WTC11 (cell line): ENCODE data around the gene NRF1.

ENCODE experiments used
- GABPB1 ChIP-seq: sonication (generic); formaldehyde crosslinking; IDR thresholded peaks from 2 replicates; pipeline ENCODE4 v1.8.1; 2023; ENCODE audit warnings: mild to moderate bottlenecking, missing genetic modification reagents
- NFE2L1 ChIP-seq: sonication (generic); formaldehyde crosslinking; IDR thresholded peaks from 2 replicates; pipeline ENCODE4 v1.8.1; 2023; ENCODE audit warnings: missing genetic modification reagents
- SP1 ChIP-seq: sonication (generic); formaldehyde crosslinking; conservative IDR thresholded peaks from 2 replicates; pipeline ENCODE4 v1.8.1; 2022; ENCODE audit warnings: missing genetic modification reagents
- TP53 ChIP-seq: sonication (generic); formaldehyde crosslinking; IDR thresholded peaks from 2 replicates; pipeline ENCODE4 v1.8.1; 2023; ENCODE audit warnings: mild to moderate bottlenecking, missing genetic modification reagents
- ZBTB21 ChIP-seq: sonication (generic); formaldehyde crosslinking; IDR thresholded peaks from 2 replicates; pipeline ENCODE4 v1.8.1; 2023; ENCODE audit warnings: mild to moderate bottlenecking, missing genetic modification reagents, borderline replicate concordance
- ZNF423 ChIP-seq: fragments of 250-450 bp; sonication (Bioruptor Pico); IDR thresholded peaks from 2 replicates; pipeline ENCODE4 v2.1.2; 2022; ENCODE audit warnings: mild to moderate bottlenecking, moderate library complexity
- TF ChIP-seq, protein P1 (sequence below): fragments of 200-600 bp; IDR thresholded peaks from 2 replicates; pipeline ENCODE4 v1.8.0; 2022; ENCODE audit warnings: antibody characterized with exemption
- TF ChIP-seq, protein P2 (sequence below): sonication (generic); formaldehyde crosslinking; conservative IDR thresholded peaks from 2 replicates; pipeline ENCODE4 v1.8.1; 2022; ENCODE audit warnings: mild to moderate bottlenecking, missing genetic modification reagents

DNA sequence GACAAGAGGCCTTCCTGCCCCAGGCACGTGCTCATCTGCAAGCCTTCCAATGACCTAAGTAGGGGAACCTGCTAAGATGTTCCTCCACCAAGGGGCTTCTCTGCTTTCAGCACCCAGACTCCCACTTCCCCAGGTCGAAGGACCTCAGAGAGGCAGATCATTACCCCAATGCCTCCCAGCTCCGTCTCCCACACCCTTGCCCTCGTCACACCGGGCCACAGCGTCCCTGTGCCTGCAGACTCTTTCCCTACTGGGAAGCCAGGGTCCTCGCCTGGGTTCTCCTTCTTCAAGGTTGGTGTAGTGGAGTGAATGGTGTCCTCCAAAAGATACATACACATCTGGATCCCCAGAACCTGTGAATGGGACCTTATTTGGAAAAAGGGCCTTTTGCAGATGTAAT lies 189.4 kb downstream of the NRF1 start:
- TF ChIP-seq, protein P1, sequence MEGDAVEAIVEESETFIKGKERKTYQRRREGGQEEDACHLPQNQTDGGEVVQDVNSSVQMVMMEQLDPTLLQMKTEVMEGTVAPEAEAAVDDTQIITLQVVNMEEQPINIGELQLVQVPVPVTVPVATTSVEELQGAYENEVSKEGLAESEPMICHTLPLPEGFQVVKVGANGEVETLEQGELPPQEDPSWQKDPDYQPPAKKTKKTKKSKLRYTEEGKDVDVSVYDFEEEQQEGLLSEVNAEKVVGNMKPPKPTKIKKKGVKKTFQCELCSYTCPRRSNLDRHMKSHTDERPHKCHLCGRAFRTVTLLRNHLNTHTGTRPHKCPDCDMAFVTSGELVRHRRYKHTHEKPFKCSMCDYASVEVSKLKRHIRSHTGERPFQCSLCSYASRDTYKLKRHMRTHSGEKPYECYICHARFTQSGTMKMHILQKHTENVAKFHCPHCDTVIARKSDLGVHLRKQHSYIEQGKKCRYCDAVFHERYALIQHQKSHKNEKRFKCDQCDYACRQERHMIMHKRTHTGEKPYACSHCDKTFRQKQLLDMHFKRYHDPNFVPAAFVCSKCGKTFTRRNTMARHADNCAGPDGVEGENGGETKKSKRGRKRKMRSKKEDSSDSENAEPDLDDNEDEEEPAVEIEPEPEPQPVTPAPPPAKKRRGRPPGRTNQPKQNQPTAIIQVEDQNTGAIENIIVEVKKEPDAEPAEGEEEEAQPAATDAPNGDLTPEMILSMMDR = no peak
- TF ChIP-seq GABPB1 (CRISPR knock-in tag) (no peak), NFE2L1 (CRISPR knock-in tag) (no peak), TP53 (CRISPR knock-in tag) (no peak), ZBTB21 (CRISPR knock-in tag) (no peak), ZNF423 (CRISPR knock-in tag) (no peak), SP1 (CRISPR knock-in tag) (no peak)
- TF ChIP-seq, protein P2, sequence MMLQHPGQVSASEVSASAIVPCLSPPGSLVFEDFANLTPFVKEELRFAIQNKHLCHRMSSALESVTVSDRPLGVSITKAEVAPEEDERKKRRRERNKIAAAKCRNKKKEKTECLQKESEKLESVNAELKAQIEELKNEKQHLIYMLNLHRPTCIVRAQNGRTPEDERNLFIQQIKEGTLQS = no peak
